HL-60 (cell line): ENCODE measurements around the gene OR5H2.

Experiments used
- POLR2AphosphoS5 ChIP-seq: IDR thresholded peaks from 2 replicates; pipeline ENCODE4 v1.6.1; 2012; ENCODE audit warnings: low read depth
- SPI1 ChIP-seq: IDR thresholded peaks from 2 replicates; pipeline ENCODE4 v1.6.1; 2012; ENCODE audit warnings: low read depth, mild to moderate bottlenecking, borderline replicate concordance
- TF ChIP-seq, protein P1 (sequence below): IDR thresholded peaks from one replicate; pipeline ENCODE4 v1.5.1; 2011; ENCODE audit warnings: low read length, control low read depth, inconsistent platforms; ENCODE audit not compliant: insufficient read depth

- TF ChIP-seq, protein P1, sequence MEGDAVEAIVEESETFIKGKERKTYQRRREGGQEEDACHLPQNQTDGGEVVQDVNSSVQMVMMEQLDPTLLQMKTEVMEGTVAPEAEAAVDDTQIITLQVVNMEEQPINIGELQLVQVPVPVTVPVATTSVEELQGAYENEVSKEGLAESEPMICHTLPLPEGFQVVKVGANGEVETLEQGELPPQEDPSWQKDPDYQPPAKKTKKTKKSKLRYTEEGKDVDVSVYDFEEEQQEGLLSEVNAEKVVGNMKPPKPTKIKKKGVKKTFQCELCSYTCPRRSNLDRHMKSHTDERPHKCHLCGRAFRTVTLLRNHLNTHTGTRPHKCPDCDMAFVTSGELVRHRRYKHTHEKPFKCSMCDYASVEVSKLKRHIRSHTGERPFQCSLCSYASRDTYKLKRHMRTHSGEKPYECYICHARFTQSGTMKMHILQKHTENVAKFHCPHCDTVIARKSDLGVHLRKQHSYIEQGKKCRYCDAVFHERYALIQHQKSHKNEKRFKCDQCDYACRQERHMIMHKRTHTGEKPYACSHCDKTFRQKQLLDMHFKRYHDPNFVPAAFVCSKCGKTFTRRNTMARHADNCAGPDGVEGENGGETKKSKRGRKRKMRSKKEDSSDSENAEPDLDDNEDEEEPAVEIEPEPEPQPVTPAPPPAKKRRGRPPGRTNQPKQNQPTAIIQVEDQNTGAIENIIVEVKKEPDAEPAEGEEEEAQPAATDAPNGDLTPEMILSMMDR, result no peak
- no peak for TF ChIP-seq POLR2AphosphoS5
- TF ChIP-seq SPI1, result no peak
Measured at GRCh38 chr3:98269846-98270245, 12.5 kb upstream of the OR5H2 start.
